Cerebellar nuclear complex (tissue), 1 donor: ENCODE results near the gene IPO13.
A peak's percentile ranks its signal among the peaks of the same experiment; 100 is the strongest.

Experiments
- DNase-seq, 2 experiments: peaks; one replicate each; lab custom pipeline; 2025; lab: John Stamatoyannopoulos, UW

The IPO13 gene

DNA sequence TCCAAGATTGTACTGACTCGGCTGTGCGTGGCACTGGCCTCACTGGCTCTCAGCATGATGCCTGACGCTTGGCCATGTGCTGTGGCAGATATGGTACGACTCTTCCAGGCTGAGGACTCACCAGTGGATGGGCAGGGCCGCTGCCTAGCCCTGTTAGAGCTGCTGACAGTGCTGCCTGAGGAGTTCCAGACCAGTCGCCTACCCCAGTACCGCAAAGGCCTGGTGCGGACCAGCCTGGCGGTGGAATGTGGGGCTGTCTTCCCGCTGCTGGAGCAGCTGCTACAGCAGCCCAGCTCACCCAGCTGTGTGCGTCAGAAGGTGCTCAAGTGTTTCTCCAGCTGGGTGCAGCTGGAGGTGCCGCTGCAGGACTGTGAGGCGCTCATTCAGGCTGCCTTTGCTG is 2.9 kb downstream of the IPO13 start:
- DNase-seq = no peak

GRCh38 chr1:43951021-43951985 is 4.6 kb downstream of the IPO13 start:
- no peak for DNase-seq

GRCh38 chr1:43952731-43953346 is 6.1 kb downstream of the IPO13 start:
- no peak for DNase-seq

GRCh38 chr1:43953361-43953760 is 6.6 kb downstream of the IPO13 start:
- no peak for DNase-seq

- DNase-seq = no peak
Measured at GRCh38 chr1:43954036-43954435, 7.3 kb downstream of the IPO13 start.

GRCh38 chr1:43956234-43956633 is 9.5 kb downstream of the IPO13 start:
- no peak for DNase-seq

DNA sequence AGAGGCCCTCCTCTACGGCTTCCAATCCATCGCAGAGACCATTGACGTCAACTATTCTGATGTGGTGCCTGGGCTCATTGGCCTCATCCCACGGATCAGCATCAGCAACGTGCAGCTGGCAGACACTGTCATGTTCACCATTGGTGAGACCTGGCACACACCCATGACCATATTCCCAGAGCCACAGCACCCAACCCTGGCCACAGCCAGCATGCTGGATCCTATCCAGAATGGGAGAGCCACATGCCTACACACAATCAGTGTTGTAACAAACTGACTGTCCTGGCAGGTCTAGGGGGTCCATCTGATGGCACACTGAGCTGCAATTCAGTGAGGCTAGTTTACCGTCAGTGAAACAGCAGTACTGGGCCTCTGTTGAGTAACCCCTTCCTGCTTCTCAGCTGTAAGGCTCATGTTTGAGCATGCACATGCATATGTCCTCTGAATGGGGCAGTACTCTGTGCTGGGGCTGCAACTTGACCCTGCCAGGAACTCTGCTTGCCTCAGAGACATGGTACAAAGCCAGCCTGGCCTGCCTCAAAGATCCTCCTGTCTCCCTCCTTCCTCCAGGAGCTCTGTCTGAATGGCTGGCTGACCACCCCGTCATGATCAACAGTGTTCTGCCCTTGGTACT is 10.8 kb downstream of the IPO13 start:
- DNase-seq = no peak

DNA sequence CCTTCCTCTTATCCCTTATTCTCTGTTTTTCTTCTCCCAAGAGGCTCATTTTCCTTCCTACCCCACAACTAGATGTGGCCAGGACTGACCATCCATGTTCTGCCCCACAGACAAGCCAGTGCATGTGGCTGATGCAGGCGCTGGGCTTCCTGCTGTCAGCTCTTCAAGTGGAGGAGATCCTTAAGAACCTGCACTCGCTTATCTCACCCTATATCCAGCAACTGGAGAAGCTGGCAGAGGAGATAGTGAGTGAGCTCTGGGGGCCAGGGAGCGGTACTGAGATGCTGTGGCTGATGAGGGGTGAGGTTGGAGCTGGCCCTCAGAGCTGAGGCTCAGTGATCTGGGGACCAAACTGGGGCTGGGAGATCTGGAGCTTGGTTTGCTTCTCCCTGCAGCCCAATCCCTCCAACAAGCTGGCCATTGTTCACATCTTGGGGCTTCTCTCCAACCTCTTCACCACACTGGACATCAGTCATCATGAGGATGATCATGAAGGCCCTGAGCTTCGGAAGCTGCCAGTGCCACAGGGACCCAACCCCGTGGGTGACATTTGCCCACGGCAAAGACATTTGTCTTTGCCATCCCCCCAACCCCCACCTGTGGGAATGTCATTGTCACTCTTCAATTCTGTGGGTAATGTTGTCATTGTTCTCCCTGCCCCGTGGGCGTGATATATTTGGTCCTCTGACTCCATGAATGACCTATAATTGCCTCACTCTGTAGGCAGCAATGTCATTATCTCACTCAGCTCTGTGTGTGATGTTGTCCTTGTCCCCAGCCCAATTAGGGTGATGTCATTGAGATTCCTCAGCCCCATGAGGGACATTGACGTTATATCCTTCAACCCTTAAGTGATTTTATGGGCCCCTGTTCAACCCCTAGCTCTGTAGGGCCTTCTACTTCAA is 11.9 kb downstream of the IPO13 start:
- no peak for DNase-seq

- DNase-seq = no peak
Measured at GRCh38 chr1:43960798-43961197, 14.0 kb downstream of the IPO13 start.

DNA sequence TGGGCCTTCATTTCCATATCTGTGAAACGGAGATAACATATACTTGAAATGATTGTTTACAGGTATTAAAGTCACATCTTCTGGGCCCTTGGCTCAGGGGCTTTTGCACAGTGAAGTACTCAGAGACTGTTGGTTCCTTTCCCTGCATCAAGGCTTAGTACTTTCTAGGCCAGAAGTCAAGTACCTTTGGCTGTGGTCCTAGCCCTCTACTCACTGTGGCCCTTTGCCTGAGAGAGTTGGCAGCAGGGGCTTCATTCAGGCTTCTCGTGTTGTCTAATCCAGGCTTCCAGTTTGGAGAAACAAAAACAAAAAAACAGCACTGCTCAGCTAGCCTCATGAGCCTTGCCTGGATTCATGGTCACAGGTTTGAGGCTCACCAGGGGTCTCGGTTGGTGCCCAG is 14.9 kb downstream of the IPO13 start:
- DNase-seq = no peak

DNA sequence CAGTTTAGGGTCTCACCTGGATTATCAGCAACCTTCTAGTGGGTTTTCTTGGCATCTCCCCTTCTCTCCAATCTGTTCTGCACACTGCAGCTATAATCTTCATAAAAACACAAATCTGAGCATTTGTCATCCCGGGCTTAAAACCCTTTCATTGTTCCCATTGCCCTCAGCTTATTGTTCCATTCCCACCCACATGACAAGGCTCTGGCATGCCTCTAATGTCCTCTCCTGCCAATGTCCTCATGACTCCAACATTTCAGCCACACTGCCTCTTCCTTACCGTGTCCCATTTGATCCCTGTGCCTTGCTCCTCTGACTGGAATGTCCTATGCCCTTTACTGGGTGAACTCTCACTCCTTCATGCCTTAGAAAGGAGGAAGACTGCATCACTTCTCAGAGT is 15.6 kb downstream of the IPO13 start:
- no peak for DNase-seq

DNA sequence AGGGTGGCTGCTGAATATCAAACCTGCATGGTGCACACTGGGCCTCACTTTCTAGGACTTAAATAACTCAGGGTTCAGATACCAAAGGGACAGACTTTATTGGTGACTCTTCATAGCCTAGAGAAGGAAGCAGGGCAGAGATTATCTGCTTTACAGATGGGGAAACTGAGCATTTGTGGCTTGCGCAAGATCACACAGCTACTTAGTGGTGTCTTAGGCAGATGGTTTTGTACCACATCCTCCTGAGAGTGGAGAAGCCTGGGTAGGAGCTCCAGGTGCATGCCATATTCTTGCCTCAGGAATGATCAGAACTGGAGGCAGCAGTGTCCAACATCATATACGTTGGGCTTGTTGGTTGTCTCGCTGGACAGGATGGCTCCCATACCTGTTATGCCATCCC is 16.3 kb downstream of the IPO13 start:
- DNase-seq = no peak

DNA sequence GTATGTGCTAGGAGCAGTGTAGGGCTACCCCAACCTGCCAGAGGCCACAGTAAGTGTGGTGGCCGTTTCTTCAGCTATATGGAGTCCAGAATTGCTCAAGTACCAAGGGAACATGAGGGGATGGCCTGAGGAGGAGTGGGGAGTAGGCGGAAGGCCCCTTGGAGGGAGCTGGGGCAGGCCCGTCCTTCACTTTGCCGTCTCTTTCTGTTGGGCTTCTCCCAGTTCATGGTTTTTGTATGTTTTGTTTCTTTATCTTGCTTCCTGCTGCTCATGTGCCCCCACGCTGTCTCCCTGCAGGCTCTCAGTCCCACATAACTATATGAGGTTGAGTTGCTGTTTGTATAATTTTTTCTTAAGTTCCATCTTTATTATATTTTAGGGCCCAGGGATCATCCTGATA is 17.1 kb downstream of the IPO13 start:
- DNase-seq = no peak

GRCh38 chr1:43965316-43965715 is 18.6 kb downstream of the IPO13 start:
- no peak for DNase-seq

GRCh38 chr1:43968348-43968948 is 21.7 kb downstream of the IPO13 start:
- no peak for DNase-seq

DNA sequence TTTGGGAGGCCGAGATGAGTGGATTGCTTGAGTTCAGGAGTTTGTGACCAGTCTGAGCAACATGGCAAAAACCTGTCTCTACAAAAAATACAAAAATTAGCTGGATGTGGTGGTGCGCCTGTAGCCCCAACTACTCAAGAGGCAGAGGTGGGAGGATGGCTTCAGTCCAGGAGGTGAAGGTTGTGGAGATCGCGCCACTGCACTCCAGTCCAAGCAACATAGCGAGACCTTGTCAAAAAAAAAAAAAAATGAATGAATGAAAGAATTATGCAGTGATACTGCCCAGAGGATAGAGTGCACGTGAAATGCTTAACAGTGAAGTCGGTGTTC is 22.6 kb downstream of the IPO13 start:
- no peak for DNase-seq

DNA sequence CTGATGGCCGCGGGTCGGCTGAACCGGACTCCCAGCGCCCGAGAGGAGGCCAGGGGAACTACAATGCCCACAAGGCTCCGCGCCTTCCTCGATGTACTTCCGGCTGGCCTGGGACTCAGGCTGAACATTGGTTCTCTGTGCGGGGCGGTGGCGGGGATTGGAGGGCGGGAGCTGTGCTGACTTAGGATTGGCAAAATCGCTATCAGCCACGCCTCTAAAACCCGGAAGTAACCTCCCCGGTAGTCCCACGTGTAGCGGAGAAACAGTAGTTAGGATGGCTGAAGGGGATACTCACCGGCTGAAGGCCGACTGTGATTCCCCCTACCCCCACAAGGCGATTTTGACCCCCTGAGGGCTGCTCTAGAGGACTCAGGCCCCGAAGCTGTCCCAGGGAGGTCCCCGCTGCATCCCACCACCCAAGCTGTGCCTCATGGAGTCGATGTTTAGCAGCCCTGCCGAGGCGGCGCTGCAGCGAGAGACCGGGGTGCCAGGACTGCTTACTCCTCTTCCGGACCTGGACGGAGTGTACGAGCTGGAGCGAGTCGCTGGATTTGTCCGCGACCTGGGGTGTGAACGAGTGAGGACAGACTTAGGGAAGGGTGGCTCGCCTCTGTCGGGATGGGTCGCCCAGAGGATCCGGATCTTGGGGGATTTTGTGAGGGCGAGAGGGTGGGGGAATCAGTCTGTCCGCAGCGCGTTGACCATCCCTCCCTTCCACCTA is 23.2 kb downstream of the IPO13 start, which contains the start of gene DPH2:
Gene DPH2, plus strand, starts transcription at position 265 of the 721 bp plus-strand sequence. Its CDS starts 166 bp downstream, at position 431.
- DNase-seq = peak; percentile 79 to 93

DNA sequence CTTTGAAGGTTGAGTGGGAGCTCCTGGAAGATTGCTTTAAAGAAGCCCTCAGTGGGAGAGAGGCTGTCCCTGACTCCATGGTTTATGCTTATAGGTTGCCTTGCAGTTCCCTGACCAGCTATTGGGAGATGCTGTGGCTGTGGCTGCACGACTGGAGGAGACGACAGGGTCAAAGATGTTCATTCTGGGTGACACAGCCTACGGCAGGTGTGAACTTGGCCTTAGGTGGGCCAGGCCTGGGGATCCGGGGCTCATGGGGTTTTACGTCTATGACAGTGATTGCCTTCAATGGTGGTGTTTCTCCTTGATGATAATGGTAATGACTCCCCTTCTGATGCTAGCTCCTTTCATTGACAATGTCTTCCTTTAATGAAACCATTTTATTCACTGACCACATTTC is 23.8 kb downstream of the IPO13 start:
- no peak for DNase-seq

DNA sequence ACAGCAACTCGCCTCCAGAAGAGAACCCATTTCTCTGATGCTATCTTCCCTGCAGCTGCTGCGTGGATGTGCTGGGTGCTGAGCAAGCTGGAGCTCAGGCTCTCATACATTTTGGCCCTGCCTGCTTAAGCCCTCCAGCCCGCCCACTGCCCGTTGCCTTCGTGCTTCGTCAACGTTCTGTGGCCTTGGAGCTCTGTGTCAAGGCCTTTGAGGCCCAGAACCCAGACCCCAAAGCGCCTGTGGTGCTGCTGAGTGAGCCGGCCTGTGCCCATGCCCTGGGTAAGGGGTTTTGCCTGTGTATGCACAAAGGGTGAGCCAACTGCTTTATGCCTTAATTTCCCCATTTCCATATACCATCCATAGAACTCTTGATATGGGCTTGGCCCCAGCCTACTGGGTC is 24.2 kb downstream of the IPO13 start:
- DNase-seq = no peak

GRCh38 chr1:43971336-43971980 is 24.7 kb downstream of the IPO13 start:
- DNase-seq = no peak
